H9 (cell line): ENCODE data around the gene PDE8A. TPM values are rescaled to one million over a fixed set of nuclear protein-coding genes. Genes with fewer than 3 reads are reported as not detected.

ENCODE experiments used
- DNase-seq: peaks from one replicate; pipeline ENCODE4 v3.0.0-alpha.2; 2017
- H2AFZ ChIP-seq: one replicate; pipeline ENCODE4 v1.6.1; 2013; ENCODE audit warnings: mild to moderate bottlenecking, low read length, control low read depth, moderate library complexity
- H2AK5ac ChIP-seq: 2 replicates; pipeline ENCODE4 v1.6.1; 2013; ENCODE audit warnings: low read length, control low read depth, mixed read lengths; ENCODE audit not compliant: insufficient read length
- H2BK120ac ChIP-seq: one replicate; pipeline ENCODE4 v1.6.1; 2013; ENCODE audit warnings: low read depth, mild to moderate bottlenecking, low read length, control low read depth, inconsistent platforms; ENCODE audit not compliant: poor library complexity, severe bottlenecking
- H2BK12ac ChIP-seq: 2 replicates; pipeline ENCODE4 v1.6.1; 2013; ENCODE audit warnings: low read length, control low read depth, mixed read lengths, low read depth; ENCODE audit not compliant: insufficient read length
- H2BK15ac ChIP-seq: 2 replicates; pipeline ENCODE4 v1.6.1; 2013; ENCODE audit warnings: low read depth, low read length, control low read depth
- H2BK20ac ChIP-seq: one replicate; pipeline ENCODE4 v1.6.1; 2013; ENCODE audit warnings: low read depth, mild to moderate bottlenecking, low read length, control low read depth, inconsistent platforms; ENCODE audit not compliant: poor library complexity, severe bottlenecking
- H2BK5ac ChIP-seq: 2 replicates; pipeline ENCODE4 v1.6.1; 2013; ENCODE audit warnings: low read length, control low read depth, mixed read lengths; ENCODE audit not compliant: insufficient read length
- H3K14ac ChIP-seq: 2 replicates; pipeline ENCODE4 v1.6.1; 2013; ENCODE audit warnings: low read length, control low read depth; ENCODE audit not compliant: insufficient read depth
- H3K18ac ChIP-seq: 2 replicates; pipeline ENCODE4 v1.6.1; 2013; ENCODE audit warnings: low read depth, mild to moderate bottlenecking, mixed read lengths, low read length, control low read depth; ENCODE audit not compliant: insufficient read length
- H3K23ac ChIP-seq: 2 replicates; pipeline ENCODE4 v1.6.1; 2013; ENCODE audit warnings: low read length, control low read depth, mixed read lengths, low read depth; ENCODE audit not compliant: insufficient read length
- H3K23me2 ChIP-seq: 2 replicates; pipeline ENCODE4 v1.6.1; 2013; ENCODE audit warnings: low read depth, mild to moderate bottlenecking, mixed read lengths, low read length, control low read depth; ENCODE audit not compliant: insufficient read length, poor library complexity, severe bottlenecking
- H3K27ac ChIP-seq: 2 replicates; pipeline ENCODE4 v1.5.1; 2013; ENCODE audit warnings: low read length, control low read depth, mixed read lengths, low read depth; ENCODE audit not compliant: insufficient read length
- H3K27me3 ChIP-seq: 2 replicates; pipeline ENCODE4 v1.6.1; 2013; ENCODE audit warnings: low read length, control low read depth, inconsistent platforms; ENCODE audit not compliant: insufficient read depth
- H3K4ac ChIP-seq: 2 replicates; pipeline ENCODE4 v1.6.1; 2013; ENCODE audit warnings: low read depth, mild to moderate bottlenecking, control low read depth, inconsistent platforms, low read length, moderate library complexity
- H3K4me1 ChIP-seq: 2 replicates; pipeline ENCODE4 v1.6.1; 2013; ENCODE audit warnings: low read length, control low read depth, inconsistent platforms; ENCODE audit not compliant: insufficient read depth
- H3K4me2 ChIP-seq: 2 replicates; pipeline ENCODE4 v1.6.1; 2013; ENCODE audit warnings: low read length, control low read depth, mixed read lengths; ENCODE audit not compliant: insufficient read length, insufficient read depth
- H3K56ac ChIP-seq: 2 replicates; pipeline ENCODE4 v1.6.1; 2013; ENCODE audit warnings: low read depth, mild to moderate bottlenecking, mixed read lengths, low read length, control low read depth; ENCODE audit not compliant: insufficient read length
- H3K79me1 ChIP-seq: 2 replicates; pipeline ENCODE4 v1.6.1; 2013; ENCODE audit warnings: low read depth, mild to moderate bottlenecking, moderate library complexity, low read length, control low read depth, inconsistent platforms; ENCODE audit not compliant: insufficient read depth, poor library complexity, severe bottlenecking
- H3K79me2 ChIP-seq: 2 replicates; pipeline ENCODE4 v1.6.1; 2013; ENCODE audit warnings: low read length, control low read depth, inconsistent platforms; ENCODE audit not compliant: insufficient read depth
- H3K9ac ChIP-seq: 2 replicates; pipeline ENCODE4 v1.6.1; 2013; ENCODE audit warnings: low read length, control low read depth, mixed read lengths; ENCODE audit not compliant: insufficient read length; ENCODE audit errors: extremely low read depth
- H3K9me3 ChIP-seq: one replicate; pipeline ENCODE4 v1.6.1; 2013; ENCODE audit warnings: low read depth, low read length, inconsistent platforms; ENCODE audit not compliant: control insufficient read depth
- H3T11ph ChIP-seq: one replicate; pipeline ENCODE4 v1.6.1; 2013; ENCODE audit warnings: mild to moderate bottlenecking, low read length, control low read depth, inconsistent platforms
- H4K20me1 ChIP-seq: one replicate; pipeline ENCODE4 v1.6.1; 2013; ENCODE audit not compliant: control insufficient read depth, insufficient read length, insufficient read depth
- H4K5ac ChIP-seq: 2 replicates; pipeline ENCODE4 v1.6.1; 2013; ENCODE audit warnings: low read depth, mild to moderate bottlenecking, mixed read lengths, low read length, control low read depth; ENCODE audit not compliant: insufficient read length
- H4K8ac ChIP-seq: replicated peaks from 2 replicates; pipeline ENCODE4 v1.6.1; 2013; ENCODE audit warnings: low read length, control low read depth, mixed read lengths, low read depth; ENCODE audit not compliant: insufficient read length
- H4K91ac ChIP-seq: 2 replicates; pipeline ENCODE4 v1.6.1; 2013; ENCODE audit warnings: low read depth, mild to moderate bottlenecking, moderate library complexity, mixed read lengths, low read length, control low read depth; ENCODE audit not compliant: insufficient read length
- H3K27ac Mint-ChIP-seq, 3 experiments: 2 replicates in 2 of 3; 3 replicates in 1 of 3; pipeline ENCODE4 v1.8.0; 2020 to 2021; ENCODE audit warnings: mixed read lengths in 3 of 3, mild to moderate bottlenecking in 1 of 3, moderate library complexity in 1 of 3
- H3K27me3 Mint-ChIP-seq: 2 replicates; pipeline ENCODE4 v1.8.0; 2021; ENCODE audit warnings: low read depth, mild to moderate bottlenecking, moderate library complexity, mixed read lengths
- H3K36me3 Mint-ChIP-seq, 3 experiments: 2 replicates in 2 of 3; 3 replicates in 1 of 3; pipeline ENCODE4 v1.8.0; 2020 to 2021; ENCODE audit warnings: low read depth in 3 of 3, mixed read lengths in 3 of 3; ENCODE audit not compliant: insufficient read depth in 1 of 3
- H3K4me1 Mint-ChIP-seq, 2 experiments: 2 replicates each; pipeline ENCODE4 v1.8.0; 2020; ENCODE audit warnings: mixed read lengths in 2 of 2
- H3K4me3 Mint-ChIP-seq, 2 experiments: 2 replicates in 1 of 2; 3 replicates in 1 of 2; pipeline ENCODE4 v1.8.0; 2020 to 2021; ENCODE audit warnings: mild to moderate bottlenecking in 2 of 2, mixed read lengths in 2 of 2, moderate library complexity in 1 of 2
- H3K9me3 Mint-ChIP-seq, 2 experiments: 2 replicates in 1 of 2; 3 replicates in 1 of 2; pipeline ENCODE4 v1.8.0; 2020; ENCODE audit warnings: mild to moderate bottlenecking in 2 of 2, mixed read lengths in 2 of 2, moderate library complexity in 1 of 2
- WGBS: extraction: QIAGEN DNeasy Blood & Tissue Kit; methylation state at CpG from one replicate; pipeline ENCODE4 v1.1.7; 2013; ENCODE audit warnings: missing lambda C conversion rate, low lambda C conversion rate, mixed read lengths; ENCODE audit not compliant: insufficient read length; ENCODE audit errors: extremely low coverage; 5-methylcytosine and 5-hydroxymethylcytosine counted together
- total RNA-seq: library from RNA; stranded (reverse); gene quantifications from 2 replicates; pipeline ENCODE4 v1.2.1, GENCODE V29; 2021
- TF ChIP-seq, protein P1 (sequence below): fragments of 200-600 bp; sonication (generic); conservative IDR thresholded peaks from 3 replicates; pipeline ENCODE4 v1.8.0; 2021; ENCODE audit warnings: antibody characterized with exemption, mild to moderate bottlenecking

Gene PDE8A
- total RNA-seq, 1 experiment from 2014 or later = 9.3 TPM

GRCh38 chr15:85045615-85046014, 64.0 kb downstream of the PDE8A start:
- H3K27me3 ChIP-seq = no peaks in the 10 kb centered on the region
- no peak overlapping the region for H2BK15ac ChIP-seq
- H3K14ac ChIP-seq = no peak overlapping the region
- no peaks in the 10 kb centered on the region for H3K36me3 Mint-ChIP-seq
- peaks cover 0 to 6% of the 10 kb centered on the region in 2 experiments; a peak in 1 of 4 replicates for H3K4me1 Mint-ChIP-seq
- no peak overlapping the region for H2BK5ac ChIP-seq
- no peak overlapping the region for H2BK12ac ChIP-seq
- no peak overlapping the region for H4K8ac ChIP-seq
- H2BK20ac ChIP-seq = no peak overlapping the region
- no peak overlapping the region for H2AK5ac ChIP-seq
- H4K5ac ChIP-seq = no peak overlapping the region
- H3K4me3 Mint-ChIP-seq = no peak overlapping the region
- H3K9me3 ChIP-seq = no peaks in the 10 kb centered on the region
- H3K27ac Mint-ChIP-seq = no peak overlapping the region
- WGBS = no CpG with 5 or more reads among the region's 1 CpG
- H3K56ac ChIP-seq = no peak overlapping the region
- no peaks in the 10 kb centered on the region for H3K79me2 ChIP-seq
- H3T11ph ChIP-seq = no peak overlapping the region
- H3K9me3 Mint-ChIP-seq = no peaks in the 10 kb centered on the region
- no peaks in the 10 kb centered on the region for H3K79me1 ChIP-seq
- no peak overlapping the region for H2BK120ac ChIP-seq
- TF ChIP-seq, protein P1, sequence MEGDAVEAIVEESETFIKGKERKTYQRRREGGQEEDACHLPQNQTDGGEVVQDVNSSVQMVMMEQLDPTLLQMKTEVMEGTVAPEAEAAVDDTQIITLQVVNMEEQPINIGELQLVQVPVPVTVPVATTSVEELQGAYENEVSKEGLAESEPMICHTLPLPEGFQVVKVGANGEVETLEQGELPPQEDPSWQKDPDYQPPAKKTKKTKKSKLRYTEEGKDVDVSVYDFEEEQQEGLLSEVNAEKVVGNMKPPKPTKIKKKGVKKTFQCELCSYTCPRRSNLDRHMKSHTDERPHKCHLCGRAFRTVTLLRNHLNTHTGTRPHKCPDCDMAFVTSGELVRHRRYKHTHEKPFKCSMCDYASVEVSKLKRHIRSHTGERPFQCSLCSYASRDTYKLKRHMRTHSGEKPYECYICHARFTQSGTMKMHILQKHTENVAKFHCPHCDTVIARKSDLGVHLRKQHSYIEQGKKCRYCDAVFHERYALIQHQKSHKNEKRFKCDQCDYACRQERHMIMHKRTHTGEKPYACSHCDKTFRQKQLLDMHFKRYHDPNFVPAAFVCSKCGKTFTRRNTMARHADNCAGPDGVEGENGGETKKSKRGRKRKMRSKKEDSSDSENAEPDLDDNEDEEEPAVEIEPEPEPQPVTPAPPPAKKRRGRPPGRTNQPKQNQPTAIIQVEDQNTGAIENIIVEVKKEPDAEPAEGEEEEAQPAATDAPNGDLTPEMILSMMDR = no peak
- H3K9ac ChIP-seq = no peak overlapping the region
- no peaks in the 10 kb centered on the region; the same call in 1 of the 2 replicates for H3K4me1 ChIP-seq
- no peak overlapping the region for H2AFZ ChIP-seq
- no peak for DNase-seq
- no peaks in the 10 kb centered on the region for H3K27me3 Mint-ChIP-seq
- no peak overlapping the region for H3K18ac ChIP-seq
- no peaks in the 10 kb centered on the region for H3K23me2 ChIP-seq
- H4K20me1 ChIP-seq = no peaks in the 10 kb centered on the region
- no peak overlapping the region for H3K4me2 ChIP-seq
- H3K4ac ChIP-seq = no peak overlapping the region
- no peak overlapping the region for H3K27ac ChIP-seq
- H4K91ac ChIP-seq = no peak overlapping the region
- no peak overlapping the region for H3K23ac ChIP-seq
